ENCODE measurements around the gene AMOTL1. TPM values are rescaled to one million over a fixed set of nuclear protein-coding genes. Genes with fewer than 3 reads are reported as not detected.

Gene AMOTL1
- total RNA-seq, 1 experiment from 2014 or later = 32.6 TPM

GRCh38 chr11:94877443-94878200 lies 109.5 kb downstream of the AMOTL1 start:
- POLR2A ChIA-PET (ENCODE audit: unreplicated experiment) = no interaction called here
- ATAC-seq (no peak), DNase-seq (no peak)
- Histone ChIP-seq H3K4me1 (ENCODE audit: insufficient read depth, low read length) (peaks cover 44% of the 10 kb centered on the region), H3K9ac (ENCODE audit: low read length) (no peak overlapping the region), H3K79me2 (ENCODE audit: low read length) (no peaks in the 10 kb centered on the region), H3K9me2 (replicated peaks; ENCODE audit: low read length) (no peaks in the 10 kb centered on the region), H3K36me3 (ENCODE audit: low read depth, low read length) (peaks cover 19% of the 10 kb centered on the region; the same call in 1 of the 2 replicates), H3K4me3 (ENCODE audit: low read length) (no peak overlapping the region), H3K27ac (ENCODE audit: low read length) (no peak overlapping the region), H3K27me3 (ENCODE audit: low read length) (no peaks in the 10 kb centered on the region), H4K20me1 (ENCODE audit: low read length) (no peaks in the 10 kb centered on the region), H2AFZ (ENCODE audit: low read length) (no peak overlapping the region), H3K9me3 (ENCODE audit: low read length) (no peaks in the 10 kb centered on the region), H3K4me2 (ENCODE audit: low read length) (no peak overlapping the region), H3F3A (ENCODE audit: low read length, unreplicated experiment) (no peaks in the 10 kb centered on the region)
- no peak for TF ChIP-seq EZH2 (IDR thresholded peaks at IDR 0.05; ENCODE audit: low read length, unreplicated experiment)
- TF ChIP-seq CTCF (conservative IDR thresholded peaks at IDR 0.05; ENCODE audit: low read depth, low read length) = no peak
- TF ChIP-seq EZH2phosphoT487 (IDR thresholded peaks at IDR 0.05; ENCODE audit: borderline replicate concordance, low read length) = no peak
- no TSS peak for BruUV-seq (replicated peaks)
- intact Hi-C loops (cut with micrococcal nuclease) = loop anchor here (5.0 kb wide), 1 partner anchor 150 kb away; no protein-coding TSS in a partner anchor
- CTCF ChIA-PET = no interaction called here

GRCh38 chr11:94879006-94879405 lies 110.8 kb downstream of the AMOTL1 start:
- Histone ChIP-seq H3K4me1 (ENCODE audit: insufficient read depth, low read length) (peaks cover 44% of the 10 kb centered on the region), H3F3A (ENCODE audit: low read length, unreplicated experiment) (no peaks in the 10 kb centered on the region), H3K27ac (ENCODE audit: low read length) (peak overlapping the region; percentile 76; the same call in 1 of the 2 replicates), H3K27me3 (ENCODE audit: low read length) (no peaks in the 10 kb centered on the region), H3K4me2 (ENCODE audit: low read length) (0 out of 2 replicates have a peak overlapping the region, but pooled peaks have one; percentile 35), H3K36me3 (ENCODE audit: low read depth, low read length) (peaks cover 19% of the 10 kb centered on the region; the same call in 1 of the 2 replicates), H2AFZ (ENCODE audit: low read length) (no peak overlapping the region), H3K9me3 (ENCODE audit: low read length) (no peaks in the 10 kb centered on the region), H4K20me1 (ENCODE audit: low read length) (no peaks in the 10 kb centered on the region), H3K79me2 (ENCODE audit: low read length) (no peaks in the 10 kb centered on the region), H3K4me3 (ENCODE audit: low read length) (no peak overlapping the region), H3K9me2 (replicated peaks; ENCODE audit: low read length) (no peaks in the 10 kb centered on the region), H3K9ac (ENCODE audit: low read length) (no peak overlapping the region)
- POLR2A ChIA-PET (ENCODE audit: unreplicated experiment) = no interaction called here
- ATAC-seq = no peak
- no peak for DNase-seq
- intact Hi-C loops (cut with micrococcal nuclease) = loop anchor here (5.0 kb wide), 1 partner anchor 152 kb away; no protein-coding TSS in a partner anchor
- TF ChIP-seq EZH2 (IDR thresholded peaks at IDR 0.05; ENCODE audit: low read length, unreplicated experiment) (no peak), CTCF (conservative IDR thresholded peaks at IDR 0.05; ENCODE audit: low read depth, low read length) (no peak), EZH2phosphoT487 (IDR thresholded peaks at IDR 0.05; ENCODE audit: borderline replicate concordance, low read length) (no peak)
- CTCF ChIA-PET = no interaction called here
- no TSS peak for BruUV-seq (replicated peaks)

GRCh38 chr11:94880216-94880615 lies 112.1 kb downstream of the AMOTL1 start:
- H3K27ac ChIP-seq (ENCODE audit: low read length) = peak overlapping the region; percentile 76
- H3F3A ChIP-seq (ENCODE audit: low read length, unreplicated experiment) = no peaks in the 10 kb centered on the region
- H3K4me1 ChIP-seq (ENCODE audit: insufficient read depth, low read length) = peaks cover 56% of the 10 kb centered on the region
- H3K4me3 ChIP-seq (ENCODE audit: low read length) = no peak overlapping the region
- DNase-seq (peak; percentile 99), ATAC-seq (peak; percentile 76)
- ChIA-PET POLR2A (ENCODE audit: unreplicated experiment) (no interaction called here), CTCF (no interaction called here)
- H3K79me2 ChIP-seq (ENCODE audit: low read length) = no peaks in the 10 kb centered on the region
- no peak for TF ChIP-seq CTCF (conservative IDR thresholded peaks at IDR 0.05; ENCODE audit: low read depth, low read length)
- no peak for TF ChIP-seq EZH2 (IDR thresholded peaks at IDR 0.05; ENCODE audit: low read length, unreplicated experiment)
- no peak for TF ChIP-seq EZH2phosphoT487 (IDR thresholded peaks at IDR 0.05; ENCODE audit: borderline replicate concordance, low read length)
- peak overlapping the region; percentile 35 for H3K4me2 ChIP-seq (ENCODE audit: low read length)
- no peak overlapping the region for H2AFZ ChIP-seq (ENCODE audit: low read length)
- peaks cover 22% of the 10 kb centered on the region; the same call in 1 of the 2 replicates for H3K36me3 ChIP-seq (ENCODE audit: low read depth, low read length)
- H4K20me1 ChIP-seq (ENCODE audit: low read length) = no peaks in the 10 kb centered on the region
- BruUV-seq (replicated peaks) = no TSS peak
- no peaks in the 10 kb centered on the region for H3K9me3 ChIP-seq (ENCODE audit: low read length)
- intact Hi-C loops (cut with micrococcal nuclease) = loop anchor here (1.0 to 10.0 kb wide), 6 partner anchors 35 to 345 kb away; partner anchors contain the start of gene AMOTL1
- H3K27me3 ChIP-seq (ENCODE audit: low read length) = no peaks in the 10 kb centered on the region
- no peak overlapping the region for H3K9ac ChIP-seq (ENCODE audit: low read length)
- H3K9me2 ChIP-seq (replicated peaks; ENCODE audit: low read length) = no peaks in the 10 kb centered on the region
